SK-N-SH (cell line): ENCODE measurements around the gene POLD3.

Source experiments
- CHD2 ChIP-seq: fragments of 150-350 bp; IDR thresholded peaks from 2 replicates; pipeline ENCODE4 v1.6.1; 2018; ENCODE audit warnings: low read length; ENCODE audit not compliant: partially characterized antibody
- CTCF ChIP-seq: fragments of 200-600 bp; sonication (generic); IDR thresholded peaks from 2 replicates; pipeline ENCODE4 v1.6.1; 2017; ENCODE audit warnings: antibody characterized with exemption, mild to moderate bottlenecking, moderate library complexity
- EZH2phosphoT487 ChIP-seq: fragments of 200-600 bp; sonication (generic); IDR thresholded peaks from 2 replicates; pipeline ENCODE4 v1.6.1; 2017; ENCODE audit warnings: low read depth, mixed run types, mild to moderate bottlenecking, antibody characterized with exemption, moderate library complexity, borderline replicate concordance
- GABPA ChIP-seq: IDR thresholded peaks from 2 replicates; pipeline ENCODE4 v1.4.0; 2012; ENCODE audit warnings: low read depth, mild to moderate bottlenecking
- GATA2 ChIP-seq: sonication (generic); formaldehyde crosslinking; IDR thresholded peaks from 2 replicates; pipeline ENCODE4 v1.5.0; 2020; ENCODE audit warnings: mild to moderate bottlenecking, missing genetic modification reagents
- NRF1 ChIP-seq: IDR thresholded peaks from 2 replicates; pipeline ENCODE4 v1.6.1; 2012; ENCODE audit warnings: low read depth, mild to moderate bottlenecking, low read length
- RAD21 ChIP-seq: IDR thresholded peaks from 2 replicates; pipeline ENCODE4 v1.6.1; 2012; ENCODE audit warnings: mild to moderate bottlenecking, low read length
- TF ChIP-seq, protein P1 (sequence below): fragments of 150-350 bp; IDR thresholded peaks from 2 replicates; pipeline ENCODE4 v1.6.1; 2016; ENCODE audit warnings: mild to moderate bottlenecking, low read depth, low read length

GRCh38 chr11:74681686-74682651 lies 89.6 kb downstream of the POLD3 start:
- TF ChIP-seq CTCF, result no peak
- no peak for TF ChIP-seq EZH2phosphoT487
- TF ChIP-seq, protein P1, sequence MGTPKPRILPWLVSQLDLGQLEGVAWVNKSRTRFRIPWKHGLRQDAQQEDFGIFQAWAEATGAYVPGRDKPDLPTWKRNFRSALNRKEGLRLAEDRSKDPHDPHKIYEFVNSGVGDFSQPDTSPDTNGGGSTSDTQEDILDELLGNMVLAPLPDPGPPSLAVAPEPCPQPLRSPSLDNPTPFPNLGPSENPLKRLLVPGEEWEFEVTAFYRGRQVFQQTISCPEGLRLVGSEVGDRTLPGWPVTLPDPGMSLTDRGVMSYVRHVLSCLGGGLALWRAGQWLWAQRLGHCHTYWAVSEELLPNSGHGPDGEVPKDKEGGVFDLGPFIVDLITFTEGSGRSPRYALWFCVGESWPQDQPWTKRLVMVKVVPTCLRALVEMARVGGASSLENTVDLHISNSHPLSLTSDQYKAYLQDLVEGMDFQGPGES, result no peak
- no peak for TF ChIP-seq GABPA
- no peak for TF ChIP-seq RAD21
- TF ChIP-seq GATA2 (CRISPR knock-in tag), result no peak
- no peak for TF ChIP-seq NRF1
- TF ChIP-seq CHD2, result no peak
